22Rv1 (cell line): ENCODE data around the gene CUX1.

ENCODE experiments used
- H3K27ac ChIP-seq: fragments of 450-650 bp; 2 replicates; pipeline ENCODE4 v1.5.1; 2017
- CTCF ChIP-seq: fragments of 450-650 bp; IDR thresholded peaks from 2 replicates; pipeline ENCODE4 v1.5.1; 2017; ENCODE audit warnings: mild to moderate bottlenecking
- ZFX ChIP-seq: fragments of 450-650 bp; IDR thresholded peaks from 2 replicates; pipeline ENCODE4 v1.6.1; 2017; ENCODE audit warnings: antibody characterized with exemption, borderline replicate concordance

The CUX1 gene

GRCh38 chr7:102208826-102209225 is 391.4 kb downstream of the CUX1 start:
- no peak overlapping the region for H3K27ac ChIP-seq
- no peak for TF ChIP-seq CTCF
- no peak for TF ChIP-seq ZFX

GRCh38 chr7:102210787-102211186 is 393.4 kb downstream of the CUX1 start:
- no peak overlapping the region for H3K27ac ChIP-seq
- TF ChIP-seq CTCF: no peak
- no peak for TF ChIP-seq ZFX

GRCh38 chr7:102211590-102212550 is 394.4 kb downstream of the CUX1 start:
- H3K27ac ChIP-seq: no peak overlapping the region
- TF ChIP-seq CTCF (no peak), ZFX (no peak)

GRCh38 chr7:102214477-102215072 is 397.1 kb downstream of the CUX1 start:
- no peak overlapping the region for H3K27ac ChIP-seq
- no peak for TF ChIP-seq CTCF
- TF ChIP-seq ZFX: no peak

GRCh38 chr7:102215256-102215655 is 397.8 kb downstream of the CUX1 start:
- TF ChIP-seq ZFX: no peak
- TF ChIP-seq CTCF: no peak
- no peak overlapping the region for H3K27ac ChIP-seq

- TF ChIP-seq CTCF (no peak), ZFX (no peak)
- H3K27ac ChIP-seq: no peak overlapping the region
These were observed 398.3 kb downstream of the CUX1 start for GRCh38 chr7:102215711-102216110.
